SJSA1 (cell line): Measurements from ENCODE around the gene FAM193B. TPM values are rescaled to one million over a fixed set of nuclear protein-coding genes. Genes with fewer than 3 reads are reported as not detected.
"Not testable (repeated sequence)": the region's sequence is repeated elsewhere in the genome, so short reads cannot be mapped to it uniquely, and the experiment has no call there.

Source experiments
- DNase-seq, 2 experiments: peaks; one replicate each; pipeline ENCODE4 v3.0.0-alpha.2; 2015 to 2020; ENCODE audit warnings: low spot score in 2 of 2, low read depth in 1 of 2
- H3K27ac ChIP-seq: fragments of 250-450 bp; sonication (Bioruptor Pico); 2 replicates; pipeline ENCODE4 v1.5.1; 2020; ENCODE audit warnings: mild to moderate bottlenecking, moderate library complexity
- H3K27me3 ChIP-seq: fragments of 250-450 bp; sonication (Bioruptor Pico); replicated peaks from 2 replicates; pipeline ENCODE4 v1.5.1; 2020; ENCODE audit warnings: mild to moderate bottlenecking, moderate library complexity
- H3K36me3 ChIP-seq: fragments of 250-450 bp; sonication (Bioruptor Pico); 2 replicates; pipeline ENCODE4 v1.5.1; 2020; ENCODE audit warnings: mild to moderate bottlenecking
- H3K4me1 ChIP-seq: fragments of 250-450 bp; sonication (Bioruptor Pico); replicated peaks from 2 replicates; pipeline ENCODE4 v1.6.1; 2021; ENCODE audit warnings: mild to moderate bottlenecking
- H3K4me3 ChIP-seq: fragments of 250-450 bp; sonication (Bioruptor Pico); 2 replicates; pipeline ENCODE4 v1.5.1; 2020; ENCODE audit warnings: mild to moderate bottlenecking
- H3K9me3 ChIP-seq: fragments of 250-450 bp; sonication (Bioruptor Pico); replicated peaks from 2 replicates; pipeline ENCODE4 v1.5.1; 2020; ENCODE audit warnings: mild to moderate bottlenecking
- total RNA-seq: library from RNA; depleted of rRNA; stranded (reverse); fragments of >200 nt; shearing (Covaris generic); gene quantifications from 2 replicates; pipeline ENCODE4 v1.2.3, GENCODE V29; 2014

The FAM193B gene
- total RNA-seq, 1 experiment from 2014 or later = 24.9 TPM

- peaks cover 46% of the 10 kb centered on the region for H3K36me3 ChIP-seq
- H3K27me3 ChIP-seq = peaks cover 14% of the 10 kb centered on the region
- peaks cover 11% of the 10 kb centered on the region for H3K4me1 ChIP-seq
- no peak overlapping the region for H3K4me3 ChIP-seq
- no peak for DNase-seq
- no peaks in the 10 kb centered on the region for H3K9me3 ChIP-seq
- no peak overlapping the region for H3K27ac ChIP-seq
Observed at GRCh38 chr5:177594071-177594470, 39.7 kb upstream of the FAM193B start.

GRCh38 chr5:177593511-177593910 lies 39.1 kb upstream of the FAM193B start:
- Histone ChIP-seq H3K4me3 (no peak overlapping the region), H3K4me1 (peaks cover 8% of the 10 kb centered on the region), H3K27ac (no peak overlapping the region), H3K36me3 (peaks cover 46% of the 10 kb centered on the region), H3K27me3 (peaks cover 20% of the 10 kb centered on the region), H3K9me3 (no peaks in the 10 kb centered on the region)
- DNase-seq = no peak

GRCh38 chr5:177592905-177593304 lies 38.5 kb upstream of the FAM193B start:
- Histone ChIP-seq H3K4me1 (peaks cover 6% of the 10 kb centered on the region; the same call in 1 of the 2 replicates), H3K27ac (no peak overlapping the region), H3K36me3 (peaks cover 46% of the 10 kb centered on the region), H3K4me3 (peak overlapping the region; percentile 68), H3K27me3 (peaks cover 26% of the 10 kb centered on the region), H3K9me3 (no peaks in the 10 kb centered on the region)
- no peak for DNase-seq

- H3K27me3 ChIP-seq = peaks cover 33% of the 10 kb centered on the region
- H3K9me3 ChIP-seq = no peaks in the 10 kb centered on the region
- peak; percentile 68 to 81 for DNase-seq
- H3K4me3 ChIP-seq = peak within 1 kb of the TSS; percentile 68
- H3K27ac ChIP-seq = no peak within 1 kb of the TSS; the same call in 1 of the 2 replicates
- peaks cover 46% of the 10 kb centered on the region for H3K36me3 ChIP-seq
- H3K4me1 ChIP-seq = peaks cover 6% of the 10 kb centered on the region; the same call in 1 of the 2 replicates
Observed at GRCh38 chr5:177592010-177592834, 37.9 kb upstream of the FAM193B start, which contains the start of gene TMED9. Gene TMED9, plus strand, starts transcription at chr5:177592203. Its CDS starts 12 bp downstream, at chr5:177592215.

GRCh38 chr5:177591690-177592009 lies 37.3 kb upstream of the FAM193B start:
- Histone ChIP-seq H3K4me1 (peaks cover 6% of the 10 kb centered on the region; the same call in 1 of the 2 replicates), H3K4me3 (peak overlapping the region; percentile 68), H3K9me3 (no peaks in the 10 kb centered on the region), H3K27ac (no peak overlapping the region), H3K27me3 (peaks cover 37% of the 10 kb centered on the region), H3K36me3 (peaks cover 44% of the 10 kb centered on the region)
- DNase-seq = no peak

- Histone ChIP-seq H3K4me1 (peaks cover 6% of the 10 kb centered on the region; the same call in 1 of the 2 replicates), H3K27me3 (peaks cover 47% of the 10 kb centered on the region), H3K36me3 (peaks cover 32% of the 10 kb centered on the region), H3K4me3 (no peak overlapping the region), H3K9me3 (no peaks in the 10 kb centered on the region; the same call in 1 of the 2 replicates), H3K27ac (no peak overlapping the region)
- DNase-seq = no peak
Observed at GRCh38 chr5:177590406-177590805, 36.0 kb upstream of the FAM193B start.

GRCh38 chr5:177588413-177588909 lies 34.1 kb upstream of the FAM193B start:
- Histone ChIP-seq H3K27me3 (peaks cover 58% of the 10 kb centered on the region), H3K36me3 (peaks cover 12% of the 10 kb centered on the region), H3K4me3 (no peak overlapping the region), H3K9me3 (no peaks in the 10 kb centered on the region; the same call in 1 of the 2 replicates), H3K4me1 (peaks cover 6% of the 10 kb centered on the region; the same call in 1 of the 2 replicates), H3K27ac (no peak overlapping the region)
- no peak for DNase-seq

GRCh38 chr5:177578316-177578715 lies 24.0 kb upstream of the FAM193B start:
- no peaks in the 10 kb centered on the region for H3K36me3 ChIP-seq
- no peaks in the 10 kb centered on the region for H3K4me1 ChIP-seq
- H3K27me3 ChIP-seq = peaks cover 23% of the 10 kb centered on the region
- H3K27ac ChIP-seq = no peak overlapping the region
- no peak overlapping the region for H3K4me3 ChIP-seq
- H3K9me3 ChIP-seq = no peaks in the 10 kb centered on the region
- no peak for DNase-seq

GRCh38 chr5:177576169-177576568 lies 21.8 kb upstream of the FAM193B start:
- no peak for DNase-seq
- no peak overlapping the region for H3K4me3 ChIP-seq
- peaks cover 30% of the 10 kb centered on the region for H3K27me3 ChIP-seq
- H3K36me3 ChIP-seq = no peaks in the 10 kb centered on the region
- no peaks in the 10 kb centered on the region for H3K4me1 ChIP-seq
- H3K9me3 ChIP-seq = no peaks in the 10 kb centered on the region
- no peak overlapping the region for H3K27ac ChIP-seq

GRCh38 chr5:177575488-177575887 lies 21.1 kb upstream of the FAM193B start:
- no peaks in the 10 kb centered on the region for H3K4me1 ChIP-seq
- no peak overlapping the region for H3K4me3 ChIP-seq
- no peak for DNase-seq
- no peaks in the 10 kb centered on the region for H3K9me3 ChIP-seq
- no peak overlapping the region for H3K27ac ChIP-seq
- H3K27me3 ChIP-seq = peaks cover 30% of the 10 kb centered on the region
- H3K36me3 ChIP-seq = no peaks in the 10 kb centered on the region

- Histone ChIP-seq H3K4me3 (no peak overlapping the region), H3K36me3 (no peaks in the 10 kb centered on the region), H3K4me1 (no peaks in the 10 kb centered on the region), H3K9me3 (no peaks in the 10 kb centered on the region), H3K27me3 (peaks cover 22% of the 10 kb centered on the region), H3K27ac (no peak overlapping the region)
- no peak for DNase-seq
Observed at GRCh38 chr5:177569894-177570293, 15.5 kb upstream of the FAM193B start.

GRCh38 chr5:177568326-177568725 lies 14.0 kb upstream of the FAM193B start:
- Histone ChIP-seq H3K36me3 (no peaks in the 10 kb centered on the region), H3K4me1 (no peaks in the 10 kb centered on the region), H3K9me3 (no peaks in the 10 kb centered on the region), H3K27ac (no peak overlapping the region), H3K4me3 (no peak overlapping the region), H3K27me3 (peaks cover 19% of the 10 kb centered on the region)
- peak in 1 of 2 experiments; percentile 20 for DNase-seq

- peaks cover 3% of the 10 kb centered on the region for H3K27me3 ChIP-seq
- no peaks in the 10 kb centered on the region for H3K4me1 ChIP-seq
- peaks cover 10% of the 10 kb centered on the region; the same call in 1 of the 2 replicates for H3K9me3 ChIP-seq
- no peak overlapping the region for H3K27ac ChIP-seq
- H3K36me3 ChIP-seq = no peaks in the 10 kb centered on the region
- H3K4me3 ChIP-seq = no peak overlapping the region
- no peak for DNase-seq
Observed at GRCh38 chr5:177565046-177565445, 10.7 kb upstream of the FAM193B start.

- DNase-seq, H3K36me3 ChIP-seq, H3K27ac ChIP-seq, H3K27me3 ChIP-seq, H3K4me1 ChIP-seq, H3K4me3 ChIP-seq, H3K9me3 ChIP-seq: not testable (repeated sequence)
Observed at GRCh38 chr5:177559446-177559941, 5.1 kb upstream of the FAM193B start.
